Right lobe of liver (tissue), 4 donors: ENCODE measurements around the gene KRTAP4-2.

Experiments
- POLR2A ChIP-seq: fragments of 450-650 bp; IDR thresholded peaks from one replicate; pipeline ENCODE4 v1.6.1; 2017; ENCODE audit warnings: antibody characterized with exemption, mild to moderate bottlenecking
- TF ChIP-seq, protein P1 (sequence below), 4 donors: fragments of 200-600 bp in 3 of 4; fragments of 450-650 bp in 1 of 4; IDR thresholded peaks; one replicate each; pipeline versions ENCODE4 v1.5.1 to v1.8.0; 2016 to 2022; ENCODE audit warnings: antibody characterized with exemption in 4 of 4, mild to moderate bottlenecking in 2 of 4
- donor health status: DM: no; HTN: no; CAD: no.
- donor health status: DM: no; HTN: no; CAD: no.
- donor health status: DM: no; HTN: yes; CAD: no.

GRCh38 chr17:41145261-41145660, 32.8 kb downstream of the KRTAP4-2 start:
- TF ChIP-seq, protein P1, sequence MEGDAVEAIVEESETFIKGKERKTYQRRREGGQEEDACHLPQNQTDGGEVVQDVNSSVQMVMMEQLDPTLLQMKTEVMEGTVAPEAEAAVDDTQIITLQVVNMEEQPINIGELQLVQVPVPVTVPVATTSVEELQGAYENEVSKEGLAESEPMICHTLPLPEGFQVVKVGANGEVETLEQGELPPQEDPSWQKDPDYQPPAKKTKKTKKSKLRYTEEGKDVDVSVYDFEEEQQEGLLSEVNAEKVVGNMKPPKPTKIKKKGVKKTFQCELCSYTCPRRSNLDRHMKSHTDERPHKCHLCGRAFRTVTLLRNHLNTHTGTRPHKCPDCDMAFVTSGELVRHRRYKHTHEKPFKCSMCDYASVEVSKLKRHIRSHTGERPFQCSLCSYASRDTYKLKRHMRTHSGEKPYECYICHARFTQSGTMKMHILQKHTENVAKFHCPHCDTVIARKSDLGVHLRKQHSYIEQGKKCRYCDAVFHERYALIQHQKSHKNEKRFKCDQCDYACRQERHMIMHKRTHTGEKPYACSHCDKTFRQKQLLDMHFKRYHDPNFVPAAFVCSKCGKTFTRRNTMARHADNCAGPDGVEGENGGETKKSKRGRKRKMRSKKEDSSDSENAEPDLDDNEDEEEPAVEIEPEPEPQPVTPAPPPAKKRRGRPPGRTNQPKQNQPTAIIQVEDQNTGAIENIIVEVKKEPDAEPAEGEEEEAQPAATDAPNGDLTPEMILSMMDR (IDR thresholded peaks at IDR 0.05), result no peak
- no peak for TF ChIP-seq POLR2A
